AG09319 (cell line): Measurements from ENCODE around the gene EEF2KMT.
"Not testable (repeated sequence)": the region's sequence is repeated elsewhere in the genome, so short reads cannot be mapped to it uniquely, and the experiment has no call there.

Source experiments
- DNase-seq: peaks from one replicate; pipeline ENCODE4 v3.0.0-alpha.2; 2010; ENCODE audit warnings: low read depth; ENCODE audit errors: extremely low read depth
- CTCF ChIP-seq: IDR thresholded peaks from 2 replicates; pipeline ENCODE4 v1.5.1; 2011; ENCODE audit warnings: low read depth, mild to moderate bottlenecking, inconsistent platforms, low read length, moderate library complexity

The EEF2KMT gene

GRCh38 chr16:5078626-5079025 is 19.0 kb downstream of the EEF2KMT start:
- TF ChIP-seq CTCF = no peak
- DNase-seq = no peak

- no peak for DNase-seq
- no peak for TF ChIP-seq CTCF
These were observed 20.3 kb downstream of the EEF2KMT start for GRCh38 chr16:5077304-5077703.

GRCh38 chr16:5075637-5076036 is 22.0 kb downstream of the EEF2KMT start:
- TF ChIP-seq CTCF = no peak
- no peak for DNase-seq

GRCh38 chr16:5073771-5074170 is 23.8 kb downstream of the EEF2KMT start:
- not testable (repeated sequence) for DNase-seq

GRCh38 chr16:5073279-5073629 is 24.3 kb downstream of the EEF2KMT start:
- DNase-seq = no peak
- no peak for TF ChIP-seq CTCF

GRCh38 chr16:5072334-5073278 is 25.0 kb downstream of the EEF2KMT start:
- no peak for DNase-seq
- TF ChIP-seq CTCF = no peak

- no peak for TF ChIP-seq CTCF
- peak; percentile 61 for DNase-seq
These were observed 25.8 kb downstream of the EEF2KMT start, which contains the start of gene ALG1 for GRCh38 chr16:5071681-5072333. Gene ALG1 (plus strand): TSS chr16:5071843. CDS start chr16:5071850, 7 bp downstream.
